Panc1 (cell line): ENCODE results near the gene LRRK1. TPM values are rescaled to one million over a fixed set of nuclear protein-coding genes. Genes with fewer than 3 reads are reported as not detected.

ENCODE experiments used
- ATAC-seq: fragments of 200-7000 bp; cut with Tn5 transposase; 2 replicates; pipeline ENCODE4 v1.9.1; 2020; ENCODE audit warnings: mild to moderate bottlenecking, moderate library complexity
- Bru-seq: library from RNA; stranded (reverse); fragments of 400-500 nt; gene quantifications from one replicate; lab custom pipeline; 2021; lab: Mats Ljungman, UMichigan
- BruChase-seq, 2 experiments: library from RNA; stranded (reverse); fragments of 400-500 nt; gene quantifications; one replicate each; lab custom pipeline; 2021; lab: Mats Ljungman, UMichigan
- BruUV-seq: library from RNA; stranded (reverse); fragments of 400-500 nt; replicated peaks from 2 replicates; lab custom pipeline; 2021; lab: Mats Ljungman, UMichigan
- CTCF ChIA-PET: fragments of 300-600 bp; sonication (Branson Sonifier 250); formaldehyde crosslinking; loops from one replicate; lab custom pipeline; 2022; ENCODE audit warnings: antibody characterized with exemption; lab: Charles Lee
- POLR2A ChIA-PET: fragments of 300-600 bp; sonication (Branson Sonifier 250); formaldehyde crosslinking; loops from one replicate; lab custom pipeline; 2022; ENCODE audit warnings: antibody characterized with exemption; lab: Charles Lee
- DNase-seq: peaks from one replicate; pipeline ENCODE4 v3.0.0-alpha.2; 2010; ENCODE audit warnings: low read depth, low spot score
- H3K27ac ChIP-seq: 2 replicates; pipeline ENCODE4 v1.5.1; 2011; ENCODE audit warnings: mild to moderate bottlenecking, low read length, inconsistent platforms
- H3K27me3 ChIP-seq: fragments of 200-500 bp; sonication (Bioruptor generic); 2 replicates; pipeline ENCODE4 v1.6.0; 2014; ENCODE audit warnings: low read length, inconsistent platforms; ENCODE audit not compliant: control insufficient read depth, insufficient read depth
- H3K36me3 ChIP-seq: fragments of 200-500 bp; sonication (Bioruptor generic); 2 replicates; pipeline ENCODE4 v1.5.1; 2014; ENCODE audit warnings: inconsistent platforms, mild to moderate bottlenecking, low read length, moderate library complexity; ENCODE audit not compliant: control insufficient read depth, insufficient read depth
- H3K4me1 ChIP-seq: 2 replicates; pipeline ENCODE4 v1.5.1; 2011; ENCODE audit warnings: inconsistent platforms, mild to moderate bottlenecking, low read length, moderate library complexity; ENCODE audit not compliant: control insufficient read depth, insufficient read depth
- H3K4me3 ChIP-seq, 2 experiments: 2 replicates each; pipeline ENCODE4 v1.5.1; 2011 to 2012; ENCODE audit warnings: low read depth in 2 of 2, low read length in 2 of 2, mild to moderate bottlenecking in 2 of 2, inconsistent platforms in 1 of 2, moderate library complexity in 1 of 2
- H3K9me3 ChIP-seq: fragments of 200-500 bp; sonication (Bioruptor generic); 2 replicates; pipeline ENCODE4 v1.5.1; 2014; ENCODE audit warnings: low read depth, mild to moderate bottlenecking, inconsistent platforms, low read length, moderate library complexity; ENCODE audit not compliant: control insufficient read depth, insufficient read depth
- CTCF ChIP-seq: fragments of 450-650 bp; IDR thresholded peaks from 2 replicates; pipeline ENCODE4 v1.5.1; 2017; ENCODE audit warnings: mild to moderate bottlenecking
- POLR2AphosphoS5 ChIP-seq: IDR thresholded peaks from 2 replicates; pipeline ENCODE4 v1.6.1; 2012; ENCODE audit warnings: mild to moderate bottlenecking, low read depth, low read length, moderate library complexity
- SIN3A ChIP-seq: IDR thresholded peaks from 2 replicates; pipeline ENCODE4 v1.6.1; 2012; ENCODE audit warnings: low read depth, mild to moderate bottlenecking, low read length, moderate library complexity, borderline replicate concordance; ENCODE audit not compliant: insufficient read depth
- TCF7L2 ChIP-seq: IDR thresholded peaks from 2 replicates; pipeline ENCODE4 v1.6.1; 2011; ENCODE audit warnings: mild to moderate bottlenecking, low read depth, low read length, inconsistent platforms
- in situ Hi-C: cut with HindIII; loops from 2 replicates; pipeline ENCODE4 v1.10.0; 2016; ENCODE audit warnings: low sequenced_read_pairs, low pct_unique_long_range_greater_than_20kb
- intact Hi-C: fragments of 100-400 bp; cut with micrococcal nuclease; formaldehyde crosslinking; loops from one replicate; pipeline ENCODE4 v1.10.0; 2022; ENCODE audit not compliant: unreplicated experiment
- long read RNA-seq: library from polyadenylated mRNA; unstranded; transcript quantifications from one replicate; pipeline ENCODE4 v2.0.0, GENCODE V29; 2021; ENCODE audit not compliant: unreplicated experiment
- polyA plus RNA-seq: library from polyadenylated mRNA; unstranded; fragments of >200 nt; gene quantifications from one replicate; pipeline ENCODE4 v1.2.1, GENCODE V29; 2012; ENCODE audit warnings: missing spikeins; ENCODE audit not compliant: insufficient read length
- total RNA-seq: library from RNA; stranded (reverse); gene quantifications from one replicate; pipeline ENCODE4 v1.2.1, GENCODE V29; 2021; ENCODE audit not compliant: unreplicated experiment
- TF ChIP-seq, protein P1 (sequence below), 2 experiments: IDR thresholded peaks; 2 replicates each; pipeline ENCODE4 v1.6.1; 2011 to 2012; ENCODE audit warnings: low read depth in 2 of 2, control low read depth in 1 of 2, low read length in 1 of 2, mild to moderate bottlenecking in 1 of 2, moderate library complexity in 1 of 2; ENCODE audit not compliant: insufficient read depth in 1 of 2

The LRRK1 gene, protein sequence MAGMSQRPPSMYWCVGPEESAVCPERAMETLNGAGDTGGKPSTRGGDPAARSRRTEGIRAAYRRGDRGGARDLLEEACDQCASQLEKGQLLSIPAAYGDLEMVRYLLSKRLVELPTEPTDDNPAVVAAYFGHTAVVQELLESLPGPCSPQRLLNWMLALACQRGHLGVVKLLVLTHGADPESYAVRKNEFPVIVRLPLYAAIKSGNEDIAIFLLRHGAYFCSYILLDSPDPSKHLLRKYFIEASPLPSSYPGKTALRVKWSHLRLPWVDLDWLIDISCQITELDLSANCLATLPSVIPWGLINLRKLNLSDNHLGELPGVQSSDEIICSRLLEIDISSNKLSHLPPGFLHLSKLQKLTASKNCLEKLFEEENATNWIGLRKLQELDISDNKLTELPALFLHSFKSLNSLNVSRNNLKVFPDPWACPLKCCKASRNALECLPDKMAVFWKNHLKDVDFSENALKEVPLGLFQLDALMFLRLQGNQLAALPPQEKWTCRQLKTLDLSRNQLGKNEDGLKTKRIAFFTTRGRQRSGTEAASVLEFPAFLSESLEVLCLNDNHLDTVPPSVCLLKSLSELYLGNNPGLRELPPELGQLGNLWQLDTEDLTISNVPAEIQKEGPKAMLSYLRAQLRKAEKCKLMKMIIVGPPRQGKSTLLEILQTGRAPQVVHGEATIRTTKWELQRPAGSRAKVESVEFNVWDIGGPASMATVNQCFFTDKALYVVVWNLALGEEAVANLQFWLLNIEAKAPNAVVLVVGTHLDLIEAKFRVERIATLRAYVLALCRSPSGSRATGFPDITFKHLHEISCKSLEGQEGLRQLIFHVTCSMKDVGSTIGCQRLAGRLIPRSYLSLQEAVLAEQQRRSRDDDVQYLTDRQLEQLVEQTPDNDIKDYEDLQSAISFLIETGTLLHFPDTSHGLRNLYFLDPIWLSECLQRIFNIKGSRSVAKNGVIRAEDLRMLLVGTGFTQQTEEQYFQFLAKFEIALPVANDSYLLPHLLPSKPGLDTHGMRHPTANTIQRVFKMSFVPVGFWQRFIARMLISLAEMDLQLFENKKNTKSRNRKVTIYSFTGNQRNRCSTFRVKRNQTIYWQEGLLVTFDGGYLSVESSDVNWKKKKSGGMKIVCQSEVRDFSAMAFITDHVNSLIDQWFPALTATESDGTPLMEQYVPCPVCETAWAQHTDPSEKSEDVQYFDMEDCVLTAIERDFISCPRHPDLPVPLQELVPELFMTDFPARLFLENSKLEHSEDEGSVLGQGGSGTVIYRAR (N-terminal part only)
- total RNA-seq (88.0 TPM), Bru-seq, nascent RNA (percentile 93 among the genes with signal in this experiment), BruChase-seq, experiment 1, labeled RNA remaining after a 2-hour chase (percentile 83 among the genes with signal in this experiment), BruChase-seq, experiment 2, labeled RNA remaining after a 6-hour chase (percentile 84 among the genes with signal in this experiment)
- 55.0 TPM for polyA plus RNA-seq
- long read RNA-seq, full-length matches to known transcripts, result 1 of 127 reads
- long read RNA-seq, partial matches to known transcripts, result 81 of 127 reads
- long read RNA-seq, other reads (novel, unspliced or antisense), result 45 of 127 reads

GRCh38 chr15:100918690-100919480 lies at the start of gene LRRK1:
Gene LRRK1, plus strand, starts transcription at chr15:100919357. Its CDS starts 5,276 bp downstream, at chr15:100924633.
- in situ Hi-C loops (no loop called here), intact Hi-C loops (loop anchor here (1.0 to 10.0 kb wide), 2 partner anchors 88 to 336 kb away; partner anchors contain the start of gene CHSY1)
- CTCF ChIA-PET, result interaction anchor here (0.8 to 5.5 kb wide), 2 partner anchors 80 to 89 kb away, joined by 3 to 48 read pairs; no protein-coding TSS in a partner anchor
- H3K4me1 ChIP-seq, result peaks cover 43% of the 10 kb centered on the region
- H3K27me3 ChIP-seq, result no peaks in the 10 kb centered on the region
- H3K36me3 ChIP-seq, result peaks cover 18% of the 10 kb centered on the region
- DNase-seq, result no peak
- POLR2A ChIA-PET, result interaction anchor here (0.7 to 1.2 kb wide), 4 partner anchors 11 to 88 kb away, joined by 3 to 4 read pairs (median 3); no protein-coding TSS in a partner anchor
- peak; percentile 65; the same call in 1 of the 2 replicates for TF ChIP-seq CTCF
- no peak for TF ChIP-seq SIN3A
- peak; percentile 28 for TF ChIP-seq POLR2AphosphoS5
- ATAC-seq, result peak; percentile 65
- BruUV-seq, result no TSS peak
- H3K27ac ChIP-seq, result peak within 1 kb of the TSS; percentile 99
- H3K4me3 ChIP-seq, result peak within 1 kb of the TSS; percentile 69 to 77
- peaks cover 10% of the 10 kb centered on the region for H3K9me3 ChIP-seq

DNA sequence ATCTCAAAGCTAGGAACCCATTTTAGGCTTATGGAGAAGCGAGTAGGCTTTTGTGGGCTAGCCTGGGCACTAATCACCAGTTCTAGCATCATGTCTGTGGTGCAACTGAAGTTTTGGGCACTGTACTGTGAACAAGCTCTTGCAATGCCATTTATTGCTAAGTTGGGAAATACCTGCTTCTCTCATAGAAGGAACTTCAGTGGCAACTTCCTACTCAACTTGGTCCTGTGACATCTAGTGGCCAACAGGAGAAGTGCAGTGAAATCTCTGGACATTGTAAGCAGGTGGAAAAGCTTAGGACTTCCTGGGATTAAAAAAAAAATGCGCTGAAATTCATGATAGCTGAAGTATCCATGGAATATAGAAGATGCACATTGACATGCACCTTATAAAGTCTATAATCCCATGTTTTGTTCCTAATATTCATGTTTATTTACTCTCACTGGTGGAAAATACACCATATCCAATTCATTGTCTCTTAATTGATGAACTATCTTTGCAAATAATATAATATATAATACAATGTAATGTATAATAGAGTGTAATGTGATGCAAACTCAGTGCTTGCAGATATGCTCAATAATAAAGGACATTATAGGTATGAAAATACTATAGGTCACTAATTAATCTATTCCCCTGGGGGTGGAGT lies 46.0 kb upstream of the LRRK1 start:
- no peaks in the 10 kb centered on the region for H3K9me3 ChIP-seq
- intact Hi-C loops, result loop anchor here (1.0 to 2.0 kb wide), 2 partner anchors 200 to 246 kb away; no protein-coding TSS in a partner anchor
- H3K27me3 ChIP-seq, result no peaks in the 10 kb centered on the region
- in situ Hi-C loops, result no loop called here
- no TSS peak for BruUV-seq
- ChIA-PET POLR2A (no interaction called here), CTCF (interaction anchor here (0.5 to 1.1 kb wide), 4 partner anchors 136 to 427 kb away, joined by 3 to 6 read pairs (median 5); no protein-coding TSS in a partner anchor)
- H3K4me1 ChIP-seq, result peaks cover 6% of the 10 kb centered on the region; the same call in 1 of the 2 replicates
- H3K4me3 ChIP-seq, result no peak overlapping the region
- DNase-seq, result peak; percentile 80
- peak overlapping the region; percentile 40; the same call in 1 of the 2 replicates for H3K27ac ChIP-seq
- peak; percentile 79 for ATAC-seq
- no peaks in the 10 kb centered on the region for H3K36me3 ChIP-seq
- TF ChIP-seq CTCF, result peak; percentile 89
- TF ChIP-seq, protein P1, sequence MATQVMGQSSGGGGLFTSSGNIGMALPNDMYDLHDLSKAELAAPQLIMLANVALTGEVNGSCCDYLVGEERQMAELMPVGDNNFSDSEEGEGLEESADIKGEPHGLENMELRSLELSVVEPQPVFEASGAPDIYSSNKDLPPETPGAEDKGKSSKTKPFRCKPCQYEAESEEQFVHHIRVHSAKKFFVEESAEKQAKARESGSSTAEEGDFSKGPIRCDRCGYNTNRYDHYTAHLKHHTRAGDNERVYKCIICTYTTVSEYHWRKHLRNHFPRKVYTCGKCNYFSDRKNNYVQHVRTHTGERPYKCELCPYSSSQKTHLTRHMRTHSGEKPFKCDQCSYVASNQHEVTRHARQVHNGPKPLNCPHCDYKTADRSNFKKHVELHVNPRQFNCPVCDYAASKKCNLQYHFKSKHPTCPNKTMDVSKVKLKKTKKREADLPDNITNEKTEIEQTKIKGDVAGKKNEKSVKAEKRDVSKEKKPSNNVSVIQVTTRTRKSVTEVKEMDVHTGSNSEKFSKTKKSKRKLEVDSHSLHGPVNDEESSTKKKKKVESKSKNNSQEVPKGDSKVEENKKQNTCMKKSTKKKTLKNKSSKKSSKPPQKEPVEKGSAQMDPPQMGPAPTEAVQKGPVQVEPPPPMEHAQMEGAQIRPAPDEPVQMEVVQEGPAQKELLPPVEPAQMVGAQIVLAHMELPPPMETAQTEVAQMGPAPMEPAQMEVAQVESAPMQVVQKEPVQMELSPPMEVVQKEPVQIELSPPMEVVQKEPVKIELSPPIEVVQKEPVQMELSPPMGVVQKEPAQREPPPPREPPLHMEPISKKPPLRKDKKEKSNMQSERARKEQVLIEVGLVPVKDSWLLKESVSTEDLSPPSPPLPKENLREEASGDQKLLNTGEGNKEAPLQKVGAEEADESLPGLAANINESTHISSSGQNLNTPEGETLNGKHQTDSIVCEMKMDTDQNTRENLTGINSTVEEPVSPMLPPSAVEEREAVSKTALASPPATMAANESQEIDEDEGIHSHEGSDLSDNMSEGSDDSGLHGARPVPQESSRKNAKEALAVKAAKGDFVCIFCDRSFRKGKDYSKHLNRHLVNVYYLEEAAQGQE (IDR thresholded peaks at IDR 0.05; ENCODE audit: insufficient read depth in 1 of 2, low read depth in 2 of 2, low read length in 1 of 2), result no peak
- TF ChIP-seq POLR2AphosphoS5, result no peak
- TF ChIP-seq TCF7L2, result no peak
